ENCODE data around the gene ZBTB16.

ZBTB16 gene

DNA sequence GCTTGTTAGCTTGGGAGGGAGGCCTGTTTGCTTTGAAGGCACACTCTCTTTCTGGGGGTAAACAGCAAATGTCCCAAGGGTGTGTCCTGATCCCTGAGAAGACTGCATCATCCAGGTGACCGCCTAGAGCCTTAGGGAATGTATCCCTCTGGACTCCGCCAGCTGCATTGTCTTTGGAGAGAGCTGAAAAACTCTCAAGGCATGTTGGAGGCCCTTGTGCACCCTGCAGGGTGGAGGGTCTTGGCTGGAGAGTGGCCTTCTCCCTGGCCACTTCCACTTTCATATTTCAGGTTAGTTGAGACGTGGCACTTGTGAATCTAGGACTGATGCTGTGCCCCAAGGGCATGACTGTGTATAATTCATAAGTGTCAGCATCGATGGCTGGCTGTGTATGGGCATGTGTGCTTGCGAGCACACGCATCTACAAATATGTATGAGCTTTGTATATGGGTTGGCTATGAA is 70.6 kb downstream of the ZBTB16 start:
- 0 out of 2 replicates have a peak, but pooled peaks cover 11% of the 10 kb centered on the region for H3K4me1 ChIP-seq (ENCODE audit: low read length)
- H3K27me3 ChIP-seq (replicated peaks; ENCODE audit: insufficient read depth, low read length) = no peaks in the 10 kb centered on the region
- H3K36me3 ChIP-seq (replicated peaks; ENCODE audit: insufficient read depth, low read length) = no peaks in the 10 kb centered on the region
- H3K9me2 ChIP-seq (replicated peaks; ENCODE audit: insufficient read depth, low read length) = no peaks in the 10 kb centered on the region
- H3K4me3 ChIP-seq (ENCODE audit: low read length) = no peak overlapping the region
- TF ChIP-seq EZH2 (optimal IDR thresholded peaks at IDR 0.05; ENCODE audit: low read depth, low read length) = no peak
- TF ChIP-seq, protein P1, sequence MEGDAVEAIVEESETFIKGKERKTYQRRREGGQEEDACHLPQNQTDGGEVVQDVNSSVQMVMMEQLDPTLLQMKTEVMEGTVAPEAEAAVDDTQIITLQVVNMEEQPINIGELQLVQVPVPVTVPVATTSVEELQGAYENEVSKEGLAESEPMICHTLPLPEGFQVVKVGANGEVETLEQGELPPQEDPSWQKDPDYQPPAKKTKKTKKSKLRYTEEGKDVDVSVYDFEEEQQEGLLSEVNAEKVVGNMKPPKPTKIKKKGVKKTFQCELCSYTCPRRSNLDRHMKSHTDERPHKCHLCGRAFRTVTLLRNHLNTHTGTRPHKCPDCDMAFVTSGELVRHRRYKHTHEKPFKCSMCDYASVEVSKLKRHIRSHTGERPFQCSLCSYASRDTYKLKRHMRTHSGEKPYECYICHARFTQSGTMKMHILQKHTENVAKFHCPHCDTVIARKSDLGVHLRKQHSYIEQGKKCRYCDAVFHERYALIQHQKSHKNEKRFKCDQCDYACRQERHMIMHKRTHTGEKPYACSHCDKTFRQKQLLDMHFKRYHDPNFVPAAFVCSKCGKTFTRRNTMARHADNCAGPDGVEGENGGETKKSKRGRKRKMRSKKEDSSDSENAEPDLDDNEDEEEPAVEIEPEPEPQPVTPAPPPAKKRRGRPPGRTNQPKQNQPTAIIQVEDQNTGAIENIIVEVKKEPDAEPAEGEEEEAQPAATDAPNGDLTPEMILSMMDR (IDR thresholded peaks at IDR 0.05; ENCODE audit: low read length) = no peak
- TF ChIP-seq EZH2phosphoT487 (IDR thresholded peaks at IDR 0.05; ENCODE audit: low read length) = no peak
- no peaks in the 10 kb centered on the region for H3F3A ChIP-seq (ENCODE audit: insufficient read depth, low read length)
- H3K79me2 ChIP-seq (ENCODE audit: low read length) = no peaks in the 10 kb centered on the region
- no peak overlapping the region for H2AFZ ChIP-seq (ENCODE audit: low read length)
- H3K4me2 ChIP-seq (ENCODE audit: low read depth, low read length) = no peak overlapping the region
- no peak overlapping the region for H3K27ac ChIP-seq (ENCODE audit: low read length)
- no peaks in the 10 kb centered on the region for H4K20me1 ChIP-seq (ENCODE audit: insufficient read depth, low read length)
- H3K9me3 ChIP-seq (replicated peaks; ENCODE audit: insufficient read depth, low read length) = no peaks in the 10 kb centered on the region
- no peak for DNase-seq
- H3K9ac ChIP-seq (ENCODE audit: low read length) = no peak overlapping the region

DNA sequence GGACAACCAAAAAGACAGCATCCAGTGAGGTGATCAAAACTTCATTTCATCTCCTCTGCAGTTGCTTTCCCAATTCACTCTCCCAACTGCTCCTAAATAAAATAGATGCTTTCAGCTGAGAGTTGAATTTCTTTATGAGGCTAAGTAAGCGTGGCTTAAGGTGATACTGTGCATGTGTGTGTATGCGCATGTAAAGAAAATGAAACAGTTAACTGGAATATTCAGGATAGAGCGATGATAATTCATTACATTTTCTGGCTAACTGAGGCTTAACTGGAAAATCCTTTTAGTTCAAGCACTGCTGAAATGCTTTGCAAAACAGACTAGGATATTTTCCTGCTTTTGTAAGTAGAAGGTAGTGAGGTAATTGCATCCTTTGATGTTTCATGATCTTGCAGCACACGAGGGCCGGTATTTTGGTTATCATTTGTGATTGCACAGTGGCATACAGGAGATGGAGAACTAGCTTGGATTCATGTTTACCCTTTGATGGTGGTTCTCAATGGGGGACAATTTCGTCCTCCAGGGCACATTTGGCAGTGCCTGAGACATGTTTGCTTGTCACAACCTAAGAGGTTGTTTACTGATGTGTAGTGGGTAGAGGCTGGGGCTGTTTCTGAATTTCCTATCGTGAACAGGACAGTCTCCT is 71.2 kb downstream of the ZBTB16 start:
- no peaks in the 10 kb centered on the region for H3K79me2 ChIP-seq (ENCODE audit: low read length)
- no peaks in the 10 kb centered on the region for H3K9me2 ChIP-seq (replicated peaks; ENCODE audit: insufficient read depth, low read length)
- H3K27me3 ChIP-seq (replicated peaks; ENCODE audit: insufficient read depth, low read length) = no peaks in the 10 kb centered on the region
- DNase-seq = no peak
- 0 out of 2 replicates have a peak, but pooled peaks cover 11% of the 10 kb centered on the region for H3K4me1 ChIP-seq (ENCODE audit: low read length)
- H3K27ac ChIP-seq (ENCODE audit: low read length) = no peak overlapping the region
- no peak overlapping the region for H2AFZ ChIP-seq (ENCODE audit: low read length)
- H3K9ac ChIP-seq (ENCODE audit: low read length) = no peak overlapping the region
- TF ChIP-seq EZH2 (optimal IDR thresholded peaks at IDR 0.05; ENCODE audit: low read depth, low read length) (no peak), EZH2phosphoT487 (IDR thresholded peaks at IDR 0.05; ENCODE audit: low read length) (no peak)
- TF ChIP-seq, protein P1 (IDR thresholded peaks at IDR 0.05; ENCODE audit: low read length) = no peak
- no peak overlapping the region for H3K4me2 ChIP-seq (ENCODE audit: low read depth, low read length)
- H3F3A ChIP-seq (ENCODE audit: insufficient read depth, low read length) = no peaks in the 10 kb centered on the region
- no peak overlapping the region for H3K4me3 ChIP-seq (ENCODE audit: low read length)
- no peaks in the 10 kb centered on the region for H4K20me1 ChIP-seq (ENCODE audit: insufficient read depth, low read length)
- H3K36me3 ChIP-seq (replicated peaks; ENCODE audit: insufficient read depth, low read length) = no peaks in the 10 kb centered on the region
- H3K9me3 ChIP-seq (replicated peaks; ENCODE audit: insufficient read depth, low read length) = no peaks in the 10 kb centered on the region

DNA sequence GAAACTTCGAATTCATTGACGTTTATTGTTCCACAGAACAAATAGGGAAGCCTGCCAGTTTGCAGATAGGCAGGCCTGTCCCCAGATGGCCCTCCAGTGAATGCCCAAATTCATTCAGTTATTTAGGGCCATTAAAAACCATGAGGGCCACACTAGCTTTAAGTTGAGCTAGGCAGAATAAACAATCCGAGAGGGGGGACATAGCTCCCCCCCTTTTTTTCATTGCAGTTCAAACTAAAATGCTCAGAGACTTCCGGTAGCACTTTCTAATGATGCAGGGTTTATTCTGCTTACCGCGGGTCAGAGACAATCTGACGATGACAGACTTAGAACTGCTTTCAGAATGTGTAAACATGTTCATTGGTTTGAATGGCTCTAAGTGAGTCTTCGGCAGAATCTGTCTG is 72.0 kb downstream of the ZBTB16 start:
- Histone ChIP-seq H3K27ac (ENCODE audit: low read length) (no peak overlapping the region; the same call in 1 of the 2 replicates), H3K36me3 (replicated peaks; ENCODE audit: insufficient read depth, low read length) (no peaks in the 10 kb centered on the region), H4K20me1 (ENCODE audit: insufficient read depth, low read length) (no peaks in the 10 kb centered on the region), H3K4me1 (ENCODE audit: low read length) (0 out of 2 replicates have a peak, but pooled peaks cover 11% of the 10 kb centered on the region), H3K9ac (ENCODE audit: low read length) (no peak overlapping the region), H3K9me3 (replicated peaks; ENCODE audit: insufficient read depth, low read length) (no peaks in the 10 kb centered on the region), H3K4me3 (ENCODE audit: low read length) (no peak overlapping the region), H3K79me2 (ENCODE audit: low read length) (no peaks in the 10 kb centered on the region), H3F3A (ENCODE audit: insufficient read depth, low read length) (no peaks in the 10 kb centered on the region), H3K27me3 (replicated peaks; ENCODE audit: insufficient read depth, low read length) (no peaks in the 10 kb centered on the region), H2AFZ (ENCODE audit: low read length) (no peak overlapping the region), H3K4me2 (ENCODE audit: low read depth, low read length) (peak overlapping the region; percentile 16; the same call in 1 of the 2 replicates), H3K9me2 (replicated peaks; ENCODE audit: insufficient read depth, low read length) (no peaks in the 10 kb centered on the region)
- no peak for TF ChIP-seq EZH2phosphoT487 (IDR thresholded peaks at IDR 0.05; ENCODE audit: low read length)
- TF ChIP-seq, protein P1 (IDR thresholded peaks at IDR 0.05; ENCODE audit: low read length) = no peak
- no peak for TF ChIP-seq EZH2 (optimal IDR thresholded peaks at IDR 0.05; ENCODE audit: low read depth, low read length)
- DNase-seq = peak; percentile 51

Measured in MM.1S (cell line).